HG02571 (cell line): ENCODE data around the gene KCTD10.

Experiments used
- ATAC-seq: cut with Tn5 transposase; IDR thresholded peaks from one replicate; pipeline ENCODE4 v1.9.1; 2021; ENCODE audit warnings: mild to moderate bottlenecking, moderate library complexity; ENCODE audit not compliant: unreplicated experiment

The KCTD10 gene

GRCh38 chr12:109477185-109477962 lies at the start of gene KCTD10, which contains the start of gene UBE3B:
TSS of gene KCTD10 (minus strand) at chr12:109477300. CDS start at chr12:109477262, 38 bp downstream.
TSS of gene UBE3B (plus strand) at chr12:109477634. CDS start at chr12:109483552, 5,918 bp downstream.
- peak; percentile 89 for ATAC-seq

GRCh38 chr12:109525279-109525585 lies 48.1 kb upstream of the KCTD10 start:
- no peak for ATAC-seq

- no peak for ATAC-seq
Observed at GRCh38 chr12:109524466-109525278, 47.6 kb upstream of the KCTD10 start.

- no peak for ATAC-seq
Observed at GRCh38 chr12:109523504-109523903, 46.4 kb upstream of the KCTD10 start.

- no peak for ATAC-seq
Observed at GRCh38 chr12:109523071-109523470, 46.0 kb upstream of the KCTD10 start.

GRCh38 chr12:109521831-109522230 lies 44.7 kb upstream of the KCTD10 start:
- no peak for ATAC-seq

DNA sequence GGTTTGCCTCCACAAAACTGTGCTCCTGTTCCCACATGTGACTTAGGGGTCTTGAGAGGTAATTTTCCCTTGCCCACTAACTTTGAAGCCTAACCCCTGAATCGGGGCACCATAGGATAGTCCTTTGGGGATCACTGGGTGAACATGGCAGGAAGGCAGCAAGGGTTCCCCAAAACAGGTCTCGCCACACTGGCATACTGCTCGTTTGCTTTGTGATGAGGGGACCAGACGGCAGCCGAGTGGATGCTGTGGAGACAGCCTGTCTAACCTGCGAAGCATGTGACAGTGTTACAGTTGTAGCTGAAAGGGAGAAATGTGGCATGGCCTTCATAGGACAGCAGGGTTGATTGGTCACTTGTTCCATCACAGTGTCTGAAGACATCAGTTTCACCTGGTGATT lies 42.7 kb upstream of the KCTD10 start:
- no peak for ATAC-seq

DNA sequence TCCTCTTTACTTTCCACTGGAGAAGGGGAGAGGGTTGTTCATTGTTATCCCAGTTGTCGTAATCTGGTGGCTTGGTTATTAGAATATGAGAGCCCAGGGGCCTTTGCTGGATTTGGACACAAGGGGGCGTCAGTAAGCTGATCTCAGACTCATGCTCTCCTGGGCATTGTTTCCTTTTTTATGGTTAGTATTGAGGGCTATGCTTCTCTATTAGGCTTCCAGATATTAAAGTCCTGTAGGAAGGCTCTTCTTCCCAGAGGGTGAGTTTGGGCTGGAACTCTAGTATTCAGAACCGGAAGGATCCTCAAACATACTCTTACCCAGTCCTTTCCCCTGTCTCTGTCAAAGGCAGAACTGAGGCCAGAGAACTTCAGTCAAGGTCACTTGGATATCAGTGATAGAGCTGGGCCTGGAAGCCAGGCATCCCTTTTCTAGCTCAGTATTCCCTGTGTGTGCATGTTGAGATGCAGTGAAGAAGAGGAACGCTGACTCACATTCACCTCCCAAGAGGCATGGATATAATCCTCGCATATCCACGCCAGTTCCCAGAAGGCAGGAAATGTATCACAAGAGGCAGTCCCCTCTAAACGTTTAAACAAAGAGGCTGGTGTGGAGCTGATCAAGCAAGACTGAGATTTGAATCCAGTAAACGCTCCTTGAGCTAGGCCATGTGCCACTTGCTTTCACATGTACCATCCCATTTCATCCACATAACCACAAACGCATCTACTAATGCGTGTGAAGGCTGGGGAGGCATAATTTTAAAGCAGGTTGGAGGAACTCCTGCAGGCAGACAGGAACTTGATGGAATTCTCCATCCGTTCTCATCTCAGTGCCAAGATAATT lies 41.9 kb upstream of the KCTD10 start:
- ATAC-seq, result no peak

- ATAC-seq, result no peak
Observed at GRCh38 chr12:109517619-109518018, 40.5 kb upstream of the KCTD10 start.

GRCh38 chr12:109513977-109514376 lies 36.9 kb upstream of the KCTD10 start:
- ATAC-seq, result no peak

DNA sequence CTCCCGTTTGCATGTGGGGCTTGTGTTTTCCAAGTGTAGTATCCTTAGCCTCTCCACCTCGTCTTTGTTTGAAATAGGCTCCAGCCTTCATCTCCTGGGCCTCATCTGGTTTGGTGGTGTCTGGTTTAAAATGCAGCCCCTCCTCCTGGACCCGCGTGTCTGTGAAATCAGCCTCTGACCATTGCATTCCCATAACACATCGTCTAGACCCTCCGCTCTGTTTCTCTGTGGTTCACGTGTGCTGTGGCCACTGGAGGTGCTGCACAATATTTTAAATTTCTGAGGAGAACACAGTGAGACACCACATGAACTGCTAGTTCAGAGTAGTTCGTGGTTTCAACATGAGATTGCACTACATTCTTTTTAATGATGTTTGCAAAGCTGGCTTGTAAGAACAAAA lies 36.0 kb upstream of the KCTD10 start:
- no peak for ATAC-seq

DNA sequence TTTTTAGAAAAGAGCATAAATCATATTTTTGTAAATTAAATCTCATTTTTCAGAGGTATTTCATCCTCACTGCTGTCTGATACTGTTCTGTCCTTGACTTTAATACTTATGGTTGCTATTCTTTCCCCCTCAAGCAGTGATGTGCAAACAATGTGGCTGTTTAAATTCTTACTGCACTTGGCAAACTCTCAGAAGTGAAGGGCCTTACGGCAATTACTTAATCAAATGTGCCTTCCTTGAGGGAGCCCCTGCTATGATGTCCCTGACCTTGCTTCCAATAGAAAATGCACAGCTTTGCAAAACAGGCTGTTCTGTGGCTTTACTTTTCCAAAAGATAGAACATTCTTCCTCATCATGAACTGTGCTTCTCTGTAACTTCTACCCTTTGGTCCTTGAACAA lies 35.5 kb upstream of the KCTD10 start:
- no peak for ATAC-seq

- no peak for ATAC-seq
Observed at GRCh38 chr12:109510196-109510595, 33.1 kb upstream of the KCTD10 start.

DNA sequence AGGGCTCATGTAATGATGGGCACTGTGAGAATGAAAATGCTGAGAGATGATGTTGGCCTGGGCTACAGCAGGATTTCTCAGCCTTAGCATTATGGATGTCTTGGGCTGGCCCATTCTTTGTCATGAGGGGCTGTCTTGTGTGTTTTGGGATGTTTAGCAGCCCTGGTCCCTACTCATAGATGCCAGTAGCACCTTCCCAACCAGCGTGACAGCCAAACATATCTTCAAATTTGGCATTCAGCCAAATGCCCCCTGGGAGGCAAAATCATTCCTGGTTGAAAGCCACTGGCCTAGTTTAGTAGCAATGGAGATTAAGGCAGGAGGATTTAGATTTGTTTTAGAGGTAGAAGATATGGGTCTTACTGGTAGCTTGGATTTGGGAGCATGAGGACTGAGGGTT lies 27.0 kb upstream of the KCTD10 start:
- ATAC-seq, result no peak

- no peak for ATAC-seq
Observed at GRCh38 chr12:109503611-109504010, 26.5 kb upstream of the KCTD10 start.

GRCh38 chr12:109502332-109502731 lies 25.2 kb upstream of the KCTD10 start:
- no peak for ATAC-seq

DNA sequence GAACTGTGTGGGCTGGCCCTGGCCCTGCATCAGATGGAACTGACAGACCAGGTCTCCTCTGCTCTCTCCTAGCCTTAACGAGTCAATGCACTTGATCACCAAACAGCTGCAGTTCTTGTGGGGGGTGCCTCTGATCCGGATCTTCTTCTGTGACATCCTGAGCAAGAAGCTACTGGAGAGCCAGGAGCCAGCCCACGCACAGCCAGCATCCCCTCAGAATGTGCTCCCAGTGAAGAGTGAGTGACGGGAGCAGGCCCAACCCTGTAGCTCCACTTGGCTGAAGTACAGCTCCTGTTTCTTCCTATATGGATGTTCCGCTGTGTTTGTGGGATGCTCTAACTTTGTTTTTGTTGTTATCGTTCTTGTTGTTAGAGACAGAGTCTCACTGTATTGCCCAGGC lies 24.2 kb upstream of the KCTD10 start:
- no peak for ATAC-seq

GRCh38 chr12:109500406-109501185 lies 23.5 kb upstream of the KCTD10 start:
- no peak for ATAC-seq

GRCh38 chr12:109497675-109498074 lies 20.6 kb upstream of the KCTD10 start:
- ATAC-seq, result no peak

- ATAC-seq, result no peak
Observed at GRCh38 chr12:109496306-109496705, 19.2 kb upstream of the KCTD10 start.

- ATAC-seq, result no peak
Observed at GRCh38 chr12:109495012-109495411, 17.9 kb upstream of the KCTD10 start.
